GM12875 (cell line): ENCODE data around the gene ANKRD7.

ENCODE experiments used
- H3K4me3 ChIP-seq: one replicate; pipeline ENCODE4 v1.5.1; 2011; ENCODE audit warnings: low read depth, low read length, control low read depth
- CTCF ChIP-seq: IDR thresholded peaks from 2 replicates; pipeline ENCODE4 v1.5.1; 2011; ENCODE audit warnings: low read depth, mild to moderate bottlenecking, control low read depth, inconsistent platforms, low read length, moderate library complexity, borderline replicate concordance; ENCODE audit not compliant: insufficient read depth

ANKRD7 gene

GRCh38 chr7:118185163-118185860 lies 39.2 kb upstream of the ANKRD7 start:
- peak overlapping the region; percentile 77 for H3K4me3 ChIP-seq
- no peak for TF ChIP-seq CTCF

- no peak overlapping the region for H3K4me3 ChIP-seq
- TF ChIP-seq CTCF, result no peak
Measured at GRCh38 chr7:118186501-118186900, 38.0 kb upstream of the ANKRD7 start.

GRCh38 chr7:118194571-118194970 lies 29.9 kb upstream of the ANKRD7 start:
- no peak overlapping the region for H3K4me3 ChIP-seq
- TF ChIP-seq CTCF, result no peak

GRCh38 chr7:118195837-118196474 lies 28.5 kb upstream of the ANKRD7 start:
- TF ChIP-seq CTCF, result peak; percentile 64
- H3K4me3 ChIP-seq, result no peak overlapping the region

GRCh38 chr7:118202061-118202460 lies 22.4 kb upstream of the ANKRD7 start:
- no peak overlapping the region for H3K4me3 ChIP-seq
- no peak for TF ChIP-seq CTCF

GRCh38 chr7:118214051-118214832 lies 10.3 kb upstream of the ANKRD7 start:
- peak overlapping the region; percentile 53 for H3K4me3 ChIP-seq
- TF ChIP-seq CTCF, result no peak
